Parietal lobe (tissue), 2 donors: ENCODE measurements around the gene STRN3. TPM values are rescaled to one million over a fixed set of nuclear protein-coding genes. Genes with fewer than 3 reads are reported as not detected.
A peak's percentile ranks its signal among the peaks of the same experiment; 100 is the strongest.

Experiments used
- small RNA-seq: library from RNA; depleted of rRNA; stranded (forward); fragments of <200 nt; gene quantifications from one replicate; pipeline ENCODE3, GENCODE V24; 2014; ENCODE audit warnings: low replicate concordance
- total RNA-seq: library from RNA; depleted of rRNA; stranded (reverse); fragments of >200 nt; gene quantifications from one replicate; pipeline ENCODE4 v1.2.3, GENCODE V29; 2014

STRN3 gene, protein sequence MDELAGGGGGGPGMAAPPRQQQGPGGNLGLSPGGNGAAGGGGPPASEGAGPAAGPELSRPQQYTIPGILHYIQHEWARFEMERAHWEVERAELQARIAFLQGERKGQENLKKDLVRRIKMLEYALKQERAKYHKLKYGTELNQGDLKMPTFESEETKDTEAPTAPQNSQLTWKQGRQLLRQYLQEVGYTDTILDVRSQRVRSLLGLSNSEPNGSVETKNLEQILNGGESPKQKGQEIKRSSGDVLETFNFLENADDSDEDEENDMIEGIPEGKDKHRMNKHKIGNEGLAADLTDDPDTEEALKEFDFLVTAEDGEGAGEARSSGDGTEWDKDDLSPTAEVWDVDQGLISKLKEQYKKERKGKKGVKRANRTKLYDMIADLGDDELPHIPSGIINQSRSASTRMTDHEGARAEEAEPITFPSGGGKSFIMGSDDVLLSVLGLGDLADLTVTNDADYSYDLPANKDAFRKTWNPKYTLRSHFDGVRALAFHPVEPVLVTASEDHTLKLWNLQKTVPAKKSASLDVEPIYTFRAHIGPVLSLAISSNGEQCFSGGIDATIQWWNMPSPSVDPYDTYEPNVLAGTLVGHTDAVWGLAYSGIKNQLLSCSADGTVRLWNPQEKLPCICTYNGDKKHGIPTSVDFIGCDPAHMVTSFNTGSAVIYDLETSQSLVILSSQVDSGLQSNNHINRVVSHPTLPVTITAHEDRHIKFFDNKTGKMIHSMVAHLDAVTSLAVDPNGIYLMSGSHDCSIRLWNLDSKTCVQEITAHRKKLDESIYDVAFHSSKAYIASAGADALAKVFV
- 107 TPM for total RNA-seq

DNA sequence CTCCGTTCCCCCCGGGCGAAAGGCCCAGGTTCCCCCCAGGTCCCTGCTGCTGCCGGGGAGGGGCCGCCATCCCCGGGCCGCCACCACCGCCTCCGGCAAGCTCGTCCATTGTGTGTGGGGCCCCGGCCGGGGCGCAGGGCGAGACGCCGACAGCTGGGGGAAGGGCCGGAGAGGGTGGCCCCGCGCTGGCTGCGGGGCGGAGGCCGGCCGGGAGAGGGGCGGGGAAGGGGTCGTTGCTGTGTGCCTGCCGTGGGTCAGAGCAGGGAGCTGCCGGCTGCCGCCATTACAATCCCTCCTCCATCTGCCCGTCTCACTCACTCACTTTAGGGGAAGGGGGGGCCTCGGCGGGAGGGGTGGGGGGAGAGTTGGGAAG, at the start of gene STRN3:
TSS of gene STRN3 (minus strand) at position 303 of the 373 bp plus-strand sequence. CDS start at position 109, 194 bp downstream.

DNA sequence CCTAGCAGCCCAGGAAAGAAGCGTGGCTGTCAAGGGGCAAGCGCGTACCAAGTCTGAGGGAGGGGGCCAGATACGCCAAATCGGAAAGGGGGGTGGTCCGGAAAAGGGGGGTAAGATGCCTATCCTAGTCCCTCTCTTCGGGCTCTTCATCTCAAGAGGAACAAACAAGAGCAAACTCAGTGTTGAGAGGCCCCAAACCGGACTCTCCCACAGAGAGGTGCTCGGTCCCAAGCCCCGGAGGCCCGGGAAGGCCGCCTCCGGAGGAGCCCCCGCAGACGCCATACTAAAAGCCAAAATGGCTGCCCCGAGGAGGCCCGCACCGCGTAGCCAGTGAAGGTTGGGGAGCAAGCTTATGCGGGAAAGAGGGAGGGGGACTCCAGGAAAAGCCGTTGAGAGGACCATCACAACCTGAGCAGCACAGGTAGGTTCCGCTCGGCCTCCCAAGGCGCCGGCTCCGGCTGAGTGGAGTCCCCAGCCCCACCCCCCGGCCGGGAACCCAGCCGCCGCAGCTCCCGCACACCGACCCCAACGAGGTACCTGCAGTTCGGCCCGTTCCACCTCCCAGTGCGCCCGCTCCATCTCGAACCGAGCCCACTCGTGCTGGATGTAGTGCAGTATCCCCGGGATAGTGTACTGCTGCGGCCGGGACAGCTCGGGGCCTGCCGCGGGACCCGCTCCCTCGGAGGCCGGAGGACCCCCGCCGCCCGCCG, 657 bp downstream of the STRN3 start, which contains the start of gene AP4S1:
TSS of gene AP4S1 (plus strand) at position 283 of the 710 bp plus-strand sequence. CDS start 40,548 bp downstream, outside the sequence.

GRCh38 chr14:30874120-30874998, 151.8 kb downstream of the STRN3 start, which contains the start of gene COCH:
Gene COCH (plus strand): TSS chr14:30874559. CDS start chr14:30874939, 380 bp downstream.

Small RNA genes within 50 kb of the gene (small RNA-seq; reads per million reads assigned to genes)
- not detected for gene HIGD1AP17
- 0.34 reads per million, percentile 18 among the genes with 10 or more reads in this experiment for gene MIR624

Other genes starting within 250 kb of the STRN3 start
- 36.9 TPM for gene COCH, start 151.8 kb downstream of the STRN3 start, total RNA-seq
- 39.4 TPM for gene AP4S1, start 730 bp downstream of the STRN3 start, total RNA-seq
- 428 TPM for gene HECTD1, start 181.4 kb upstream of the STRN3 start, total RNA-seq